CD4-positive, alpha-beta T cell treated with Interleukin-17A for 4 hours (primary cell): ENCODE data around the gene ARL5B.
"Not testable (repeated sequence)": the region's sequence is repeated elsewhere in the genome, so short reads cannot be mapped to it uniquely, and the experiment has no call there.

Source experiments
- DNase-seq: peaks from one replicate; pipeline ENCODE4 v3.0.0-alpha.2; 2020; ENCODE audit warnings: mixed read lengths

Gene ARL5B

GRCh38 chr10:18659125-18659818, at the start of gene ARL5B:
Gene ARL5B (plus strand): TSS chr10:18659431. CDS start chr10:18659638, 207 bp downstream.
- DNase-seq = peak; percentile 97

- no peak for DNase-seq
Observed at GRCh38 chr10:18610517-18610916, 48.7 kb upstream of the ARL5B start.

- no peak for DNase-seq
Observed at GRCh38 chr10:18611168-18611567, 48.1 kb upstream of the ARL5B start.

GRCh38 chr10:18615618-18616017, 43.6 kb upstream of the ARL5B start:
- DNase-seq = no peak

GRCh38 chr10:18616337-18616736, 42.9 kb upstream of the ARL5B start:
- DNase-seq = no peak

GRCh38 chr10:18619016-18619415, 40.2 kb upstream of the ARL5B start:
- no peak for DNase-seq

GRCh38 chr10:18620856-18621255, 38.4 kb upstream of the ARL5B start:
- DNase-seq = no peak

- DNase-seq = not testable (repeated sequence)
Observed at GRCh38 chr10:18623671-18624070, 35.6 kb upstream of the ARL5B start.

GRCh38 chr10:18625886-18626285, 33.3 kb upstream of the ARL5B start:
- DNase-seq = no peak

GRCh38 chr10:18627452-18628018, 31.7 kb upstream of the ARL5B start:
- DNase-seq = peak; percentile 78

- DNase-seq = not testable (repeated sequence)
Observed at GRCh38 chr10:18632500-18632899, 26.7 kb upstream of the ARL5B start.

GRCh38 chr10:18635995-18636394, 23.2 kb upstream of the ARL5B start:
- DNase-seq = no peak

- not testable (repeated sequence) for DNase-seq
Observed at GRCh38 chr10:18637400-18637799, 21.8 kb upstream of the ARL5B start.

GRCh38 chr10:18639719-18640118, 19.5 kb upstream of the ARL5B start:
- DNase-seq = not testable (repeated sequence)

GRCh38 chr10:18647151-18647550, 12.1 kb upstream of the ARL5B start:
- DNase-seq = no peak

GRCh38 chr10:18647945-18648344, 11.3 kb upstream of the ARL5B start:
- no peak for DNase-seq

GRCh38 chr10:18649364-18649959, 9.8 kb upstream of the ARL5B start:
- no peak for DNase-seq

GRCh38 chr10:18650404-18650997, 8.7 kb upstream of the ARL5B start:
- DNase-seq = no peak

GRCh38 chr10:18651324-18652007, 7.8 kb upstream of the ARL5B start, which contains the start of gene NSUN6:
Gene NSUN6 (minus strand): TSS chr10:18651587. CDS start chr10:18651203, 384 bp downstream.
- DNase-seq = peak; percentile 95

GRCh38 chr10:18653112-18653511, 6.1 kb upstream of the ARL5B start:
- no peak for DNase-seq

- no peak for DNase-seq
Observed at GRCh38 chr10:18656724-18657123, 2.5 kb upstream of the ARL5B start.

GRCh38 chr10:18658271-18659124, 733 bp upstream of the ARL5B start:
- peak; percentile 11 for DNase-seq
